HEK293T (cell line): Measurements from ENCODE around the gene KLHDC3.

Experiments
- CTCF ChIA-PET: fragments of 350-600 bp; formaldehyde crosslinking; extraction: SDS; loops from one replicate; lab custom pipeline; 2021; ENCODE audit warnings: antibody characterized with exemption, inconsistent platforms; lab: Yijun Ruan, JAX
- POLR2A ChIA-PET: fragments of 350-600 bp; formaldehyde crosslinking; extraction: SDS; loops from one replicate; lab custom pipeline; 2020; ENCODE audit warnings: antibody characterized with exemption, inconsistent platforms; lab: Yijun Ruan, JAX
- DNase-seq: peaks from one replicate; pipeline ENCODE4 v3.0.0; 2012; ENCODE audit warnings: mixed read lengths; ENCODE audit errors: extremely low spot score
- ARNT ChIP-seq: fragments of 450-650 bp; IDR thresholded peaks from 2 replicates; pipeline ENCODE4 v1.6.1; 2017; ENCODE audit warnings: mild to moderate bottlenecking
- BHLHE40 ChIP-seq: fragments of 450-650 bp; IDR thresholded peaks from 2 replicates; pipeline ENCODE4 v1.6.1; 2016; ENCODE audit warnings: mild to moderate bottlenecking, moderate library complexity, borderline replicate concordance
- CTBP1 ChIP-seq: fragments of 450-650 bp; IDR thresholded peaks from 2 replicates; pipeline ENCODE4 v1.6.1; 2016; ENCODE audit warnings: borderline replicate concordance
- ELF4 ChIP-seq: fragments of 450-650 bp; IDR thresholded peaks from 2 replicates; pipeline ENCODE4 v1.6.1; 2017; ENCODE audit warnings: antibody characterized with exemption
- FOXA1 ChIP-seq: fragments of 450-650 bp; IDR thresholded peaks from 2 replicates; pipeline ENCODE4 v1.6.1; 2016; ENCODE audit warnings: mild to moderate bottlenecking
- FOXK2 ChIP-seq: fragments of 450-650 bp; IDR thresholded peaks from 2 replicates; pipeline ENCODE4 v1.6.1; 2016; ENCODE audit warnings: mild to moderate bottlenecking
- FOXM1 ChIP-seq: fragments of 450-650 bp; IDR thresholded peaks from 2 replicates; pipeline ENCODE4 v1.6.1; 2017; ENCODE audit warnings: mild to moderate bottlenecking, borderline replicate concordance
- HDGF ChIP-seq: fragments of 450-650 bp; IDR thresholded peaks from 2 replicates; pipeline ENCODE4 v1.6.1; 2017; ENCODE audit warnings: antibody characterized with exemption, borderline replicate concordance
- L3MBTL2 ChIP-seq: fragments of 450-650 bp; conservative IDR thresholded peaks from 2 replicates; pipeline ENCODE4 v1.6.1; 2016; ENCODE audit warnings: mild to moderate bottlenecking
- LEF1 ChIP-seq: fragments of 450-650 bp; IDR thresholded peaks from 2 replicates; pipeline ENCODE4 v1.6.1; 2017; ENCODE audit warnings: mild to moderate bottlenecking, borderline replicate concordance
- NFRKB ChIP-seq: fragments of 450-650 bp; IDR thresholded peaks from 2 replicates; pipeline ENCODE4 v1.6.1; 2016; ENCODE audit warnings: mild to moderate bottlenecking, moderate library complexity
- PKNOX1 ChIP-seq: fragments of 450-650 bp; IDR thresholded peaks from 2 replicates; pipeline ENCODE4 v1.6.1; 2016
- SP1 ChIP-seq: fragments of 450-650 bp; IDR thresholded peaks from 2 replicates; pipeline ENCODE4 v1.6.1; 2017
- SUZ12 ChIP-seq: fragments of 450-650 bp; IDR thresholded peaks from 2 replicates; pipeline ENCODE4 v1.6.1; 2016; ENCODE audit warnings: mild to moderate bottlenecking
- TARDBP ChIP-seq: fragments of 450-650 bp; IDR thresholded peaks from 2 replicates; pipeline ENCODE4 v1.6.1; 2016
- ZNF384 ChIP-seq: fragments of 450-650 bp; IDR thresholded peaks from 2 replicates; pipeline ENCODE4 v1.6.1; 2016

Gene KLHDC3

GRCh38 chr6:43013843-43014433, at the start of gene KLHDC3, which contains the start of gene MEA1:
Gene KLHDC3, plus strand, starts transcription at chr6:43014249. Its CDS starts 2,944 bp downstream, at chr6:43017193.
Gene MEA1, minus strand, starts transcription at chr6:43013946. Its CDS starts 133 bp downstream, at chr6:43013813.
- peak; percentile 99 for DNase-seq
- TF ChIP-seq HDGF (0 out of 2 replicates have a peak, but pooled peaks have one; percentile 67), FOXK2 (peak; percentile 90), CTBP1 (no peak), L3MBTL2 (peak; percentile 80), PKNOX1 (peak; percentile 99), BHLHE40 (no peak; the same call in 1 of the 2 replicates)
- ChIA-PET POLR2A (interaction anchor here (0.6 to 7.4 kb wide), 28 partner anchors 8 to 1206 kb away, joined by 3 to 78 read pairs (median 4); partner anchors contain the start of genes CNPY3, CUL7, KLC4 and MRPL2), CTCF (interaction anchor here (0.9 kb wide), 1 partner anchor 130 kb away, joined by 4 read pairs; no protein-coding TSS in a partner anchor)

- no peak for TF ChIP-seq ARNT
- no peak for TF ChIP-seq ZNF384
- TF ChIP-seq ELF4 = no peak
- no peak for TF ChIP-seq FOXM1
- no peak for TF ChIP-seq HDGF
- no peak for TF ChIP-seq LEF1
- TF ChIP-seq PKNOX1 = no peak
- TF ChIP-seq SUZ12 = no peak
- no peak for TF ChIP-seq L3MBTL2
- TF ChIP-seq BHLHE40 = no peak
- no peak for TF ChIP-seq SP1
- TF ChIP-seq NFRKB = no peak
- TF ChIP-seq FOXA1 = no peak
- TF ChIP-seq TARDBP = no peak
- no peak for DNase-seq
- POLR2A ChIA-PET = interaction anchor here (1.0 to 4.6 kb wide), 4 partner anchors 12 to 93 kb away, joined by 3 to 22 read pairs (median 12); partner anchors contain the start of genes KLC4, MRPL2 and PEX6
- CTCF ChIA-PET = no interaction called here
These were observed 47.5 kb upstream of the KLHDC3 start for GRCh38 chr6:42966571-42966970.

- POLR2A ChIA-PET = interaction anchor here (4.6 kb wide), 1 partner anchor 12 kb away, joined by 21 read pairs; the partner anchor contains the start of gene PEX6
These were observed 46.8 kb upstream of the KLHDC3 start for GRCh38 chr6:42967228-42967627.

GRCh38 chr6:42968126-42968701, 45.8 kb upstream of the KLHDC3 start:
- DNase-seq = no peak
- ChIA-PET POLR2A (interaction anchor here (0.6 to 4.6 kb wide), 2 partner anchors 11 to 16 kb away, joined by 3 to 21 read pairs; partner anchors contain the start of genes PEX6 and PPP2R5D), CTCF (no interaction called here)
- no peak for TF ChIP-seq ELF4

More at GRCh38 chr6:42967228-42967627, 46.8 kb upstream of the KLHDC3 start:
- TF ChIP-seq HDGF (no peak), FOXA1 (no peak), FOXM1 (no peak), PKNOX1 (no peak), L3MBTL2 (no peak)
- CTCF ChIA-PET = interaction anchor here (0.6 kb wide), 1 partner anchor 1738 kb away, joined by 3 read pairs; no protein-coding TSS in a partner anchor
- no peak for DNase-seq

- ChIA-PET CTCF (no interaction called here), POLR2A (interaction anchor here (0.6 to 4.6 kb wide), 2 partner anchors 10 to 15 kb away, joined by 3 to 21 read pairs; partner anchors contain the start of genes PEX6 and PPP2R5D)
- DNase-seq = no peak
- no peak for TF ChIP-seq TARDBP
- TF ChIP-seq LEF1 = no peak
- no peak for TF ChIP-seq ELF4
- no peak for TF ChIP-seq L3MBTL2
- no peak for TF ChIP-seq NFRKB
- no peak for TF ChIP-seq CTBP1
- no peak for TF ChIP-seq SUZ12
- no peak for TF ChIP-seq HDGF
- TF ChIP-seq ARNT = no peak
- no peak for TF ChIP-seq SP1
- TF ChIP-seq PKNOX1 = no peak
- TF ChIP-seq BHLHE40 = no peak
- TF ChIP-seq FOXM1 = no peak
- no peak for TF ChIP-seq FOXK2
- TF ChIP-seq ZNF384 = no peak
- TF ChIP-seq FOXA1 = no peak
These were observed 45.3 kb upstream of the KLHDC3 start for GRCh38 chr6:42968783-42969182.

GRCh38 chr6:42969431-42969830, 44.6 kb upstream of the KLHDC3 start:
- DNase-seq = no peak
- CTCF ChIA-PET = no interaction called here
- TF ChIP-seq LEF1 (no peak), CTBP1 (no peak), FOXK2 (no peak), ELF4 (no peak), L3MBTL2 (no peak), TARDBP (no peak), NFRKB (no peak), PKNOX1 (no peak), HDGF (no peak)
- POLR2A ChIA-PET = interaction anchor here (0.6 to 4.6 kb wide), 3 partner anchors 10 to 41 kb away, joined by 3 to 21 read pairs (median 4); partner anchors contain the start of genes PEX6 and PPP2R5D
